ENCODE data around the gene ZNF672.

GRCh38 chr1:248852481-248853405 is 14.7 kb downstream of the ZNF672 start:
- no peak for TF ChIP-seq POLR2A (IDR thresholded peaks at IDR 0.05; ENCODE audit: low read depth, low read length)
- TF ChIP-seq CEBPB (IDR thresholded peaks at IDR 0.05; ENCODE audit: low read depth, low read length) = peak; percentile 32; the same call in 1 of the 2 replicates
- TF ChIP-seq MAZ (IDR thresholded peaks at IDR 0.05; ENCODE audit: borderline replicate concordance, low read depth, low read length) = no peak
- TF ChIP-seq FOS (IDR thresholded peaks at IDR 0.05; ENCODE audit: low read depth, low read length) = no peak
- no peak for TF ChIP-seq CTCF (conservative IDR thresholded peaks at IDR 0.05; ENCODE audit: low read depth, low read length)
- no peak for TF ChIP-seq SMC3 (IDR thresholded peaks at IDR 0.05; ENCODE audit: low read depth, low read length)
- TF ChIP-seq BHLHE40 (IDR thresholded peaks at IDR 0.05; ENCODE audit: low read depth, low read length) = no peak
- no peak for TF ChIP-seq MXI1 (IDR thresholded peaks at IDR 0.05; ENCODE audit: borderline replicate concordance, low read depth, low read length)

Measured in IMR-90 (cell line).